NCI-H774 (cell line): ENCODE data around the gene MAP2K3.
"Not testable (repeated sequence)": the region's sequence is repeated elsewhere in the genome, so short reads cannot be mapped to it uniquely, and the experiment has no call there.

Experiments
- DNase-seq: peaks from one replicate; lab custom pipeline; 2025; lab: John Stamatoyannopoulos, UW

Gene MAP2K3

DNA sequence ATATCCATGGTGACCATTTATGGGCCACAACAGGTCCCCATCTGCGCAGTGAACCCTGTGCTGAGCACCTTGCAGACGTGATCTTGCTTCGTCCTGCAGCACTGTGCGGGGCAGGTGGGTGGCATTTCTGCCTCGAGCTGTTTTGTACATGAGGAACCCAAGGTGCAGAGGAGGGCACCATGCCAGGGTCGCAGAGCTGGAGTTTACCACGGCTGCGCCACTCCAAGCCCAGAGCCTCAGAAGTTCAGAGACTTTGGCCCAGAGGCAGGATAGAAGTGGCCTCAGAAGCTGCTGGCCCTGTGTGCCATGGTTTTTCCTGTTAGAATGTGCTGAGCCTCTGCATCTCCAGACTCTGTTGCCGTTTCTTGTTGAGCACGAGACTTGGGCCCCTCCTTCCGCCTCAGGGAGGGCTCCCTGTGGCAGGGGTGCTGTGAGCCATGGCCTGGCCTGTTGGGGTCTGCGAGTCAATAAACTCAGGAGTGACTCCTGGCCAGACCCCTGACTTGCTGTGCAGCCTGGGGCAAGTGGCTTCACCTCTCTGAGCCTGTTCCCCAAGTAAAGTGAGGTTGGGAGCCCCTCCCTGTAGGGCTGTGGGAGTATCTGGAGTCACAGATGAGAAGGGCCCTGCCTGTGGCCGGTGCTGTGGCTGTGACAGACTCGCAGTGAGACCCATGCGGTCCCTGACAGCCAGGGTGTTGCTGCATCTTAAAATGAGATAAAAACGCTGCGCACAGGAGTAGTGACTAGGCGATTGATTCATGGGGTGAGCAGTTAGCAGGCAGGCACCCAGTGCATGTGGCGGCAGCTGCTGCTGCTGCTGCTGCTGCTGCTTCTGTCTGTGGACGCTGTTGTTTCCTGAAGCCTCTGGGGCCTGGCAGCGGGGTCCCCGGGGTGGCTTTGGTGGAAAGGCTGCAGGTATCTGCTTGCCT, 11.8 kb downstream of the MAP2K3 start:
- DNase-seq: no peak

DNA sequence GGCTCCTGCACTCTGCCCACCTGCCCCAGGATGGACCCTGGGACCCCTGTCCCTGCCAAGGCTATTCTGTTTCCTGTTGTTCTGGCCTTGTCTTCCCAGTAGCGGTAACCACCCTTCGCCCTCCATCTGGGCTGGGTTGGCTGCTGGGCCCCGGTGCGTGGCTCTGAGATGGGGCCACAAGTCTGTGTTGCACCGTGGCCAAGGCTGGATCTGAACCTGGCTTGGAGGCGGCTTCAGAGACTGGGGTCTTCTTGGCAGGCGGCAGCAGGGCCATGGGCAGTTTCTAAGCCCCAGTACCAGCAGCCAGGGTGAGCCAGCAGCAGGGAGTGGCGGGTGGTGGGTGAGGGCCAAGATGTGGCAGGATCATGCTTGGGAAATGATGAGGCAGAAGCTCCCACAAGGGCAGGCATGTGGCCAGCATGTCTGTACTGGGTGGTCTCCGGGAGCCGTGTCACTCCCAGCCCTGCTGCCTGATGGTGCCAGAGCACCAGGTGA, 12.6 kb downstream of the MAP2K3 start:
- no peak for DNase-seq

DNA sequence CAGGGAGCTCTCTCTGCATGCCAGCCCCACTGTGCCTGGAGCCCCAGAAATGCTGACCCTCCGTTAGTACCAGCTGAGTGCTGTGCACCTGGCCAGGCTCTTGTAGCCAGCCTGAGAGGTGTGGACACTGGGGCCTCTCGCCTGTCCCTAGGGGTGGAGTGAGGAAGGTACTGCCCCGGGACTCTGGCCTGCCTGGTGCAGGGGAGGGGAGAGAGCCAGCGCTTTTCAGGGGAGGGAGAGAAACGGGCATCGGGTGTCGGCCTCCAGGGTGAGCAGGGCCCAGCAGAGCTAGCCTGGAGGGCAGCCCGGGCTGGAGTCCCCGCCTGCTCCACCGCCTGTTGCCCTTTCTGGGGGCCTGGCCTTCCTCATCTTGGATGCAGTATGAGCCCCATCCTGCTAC, 13.1 kb downstream of the MAP2K3 start:
- DNase-seq: no peak

DNA sequence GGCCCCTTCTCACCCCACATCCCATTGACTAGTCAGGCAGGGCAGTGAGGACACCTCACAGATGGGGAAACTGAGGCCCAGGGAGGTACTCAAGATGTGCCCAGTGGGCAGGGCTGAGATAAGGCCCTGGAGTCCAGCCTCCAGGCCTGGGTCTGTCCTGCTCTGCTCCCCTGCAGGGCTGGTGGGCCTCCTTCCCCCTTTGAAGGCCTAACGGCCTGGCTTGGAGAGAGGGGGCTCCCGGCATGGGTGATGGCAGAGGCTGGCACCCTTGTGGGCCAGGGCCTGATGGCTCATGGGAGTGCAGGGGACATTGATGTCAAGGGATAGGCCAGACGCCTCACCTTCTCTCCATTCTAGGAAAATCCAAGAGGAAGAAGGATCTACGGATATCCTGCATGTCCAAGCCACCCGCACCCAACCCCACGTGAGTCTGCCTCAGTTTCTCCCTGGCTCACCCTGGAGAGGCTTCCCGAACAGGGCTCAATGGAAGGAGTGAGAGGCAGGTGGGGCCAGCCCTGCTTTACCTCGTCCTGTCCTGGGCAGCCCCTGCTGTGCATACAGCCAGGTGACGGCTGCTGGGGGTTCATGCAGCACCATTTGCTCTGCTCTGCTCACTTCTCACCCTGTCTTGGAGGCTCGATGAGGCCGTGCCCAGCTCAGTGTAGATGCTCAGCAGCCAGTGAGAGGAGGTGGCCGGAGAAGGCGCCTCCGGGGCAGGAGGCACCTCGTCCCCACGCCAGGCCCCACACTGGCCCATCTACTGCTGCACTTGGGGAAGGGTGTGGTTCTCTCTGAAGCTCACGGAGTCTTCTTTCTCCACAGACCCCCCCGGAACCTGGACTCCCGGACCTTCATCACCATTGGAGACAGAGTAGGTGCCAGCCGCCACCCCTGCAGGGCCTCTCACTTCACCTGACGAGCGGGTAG, 13.8 kb downstream of the MAP2K3 start:
- DNase-seq: no peak

DNA sequence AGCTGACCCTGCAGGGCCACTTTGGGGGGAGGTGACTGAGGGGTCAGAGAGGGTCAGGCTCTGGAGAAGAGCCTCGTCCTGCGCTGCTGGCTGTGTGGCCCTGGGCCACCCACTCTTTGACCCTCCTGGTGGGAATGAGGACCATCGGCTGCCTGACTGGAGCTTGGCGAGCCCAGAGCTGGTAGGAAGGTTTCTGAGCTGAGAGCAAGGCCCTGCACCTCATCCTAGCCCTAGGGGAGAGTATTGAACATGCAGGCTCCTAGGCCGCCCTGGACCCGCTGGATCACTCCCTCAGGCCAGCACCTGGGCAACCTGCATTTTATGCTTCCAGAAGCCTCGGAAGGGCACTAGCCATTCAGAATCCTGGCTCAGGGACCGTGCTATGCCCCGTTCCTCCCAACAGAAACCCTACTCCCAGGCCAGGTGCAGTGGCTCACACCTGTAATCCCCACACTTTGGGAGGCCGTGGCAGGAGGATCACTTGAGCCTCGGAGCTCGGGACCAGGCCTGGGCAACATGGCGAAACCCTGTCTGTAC, 14.5 kb downstream of the MAP2K3 start:
- DNase-seq: no peak

DNA sequence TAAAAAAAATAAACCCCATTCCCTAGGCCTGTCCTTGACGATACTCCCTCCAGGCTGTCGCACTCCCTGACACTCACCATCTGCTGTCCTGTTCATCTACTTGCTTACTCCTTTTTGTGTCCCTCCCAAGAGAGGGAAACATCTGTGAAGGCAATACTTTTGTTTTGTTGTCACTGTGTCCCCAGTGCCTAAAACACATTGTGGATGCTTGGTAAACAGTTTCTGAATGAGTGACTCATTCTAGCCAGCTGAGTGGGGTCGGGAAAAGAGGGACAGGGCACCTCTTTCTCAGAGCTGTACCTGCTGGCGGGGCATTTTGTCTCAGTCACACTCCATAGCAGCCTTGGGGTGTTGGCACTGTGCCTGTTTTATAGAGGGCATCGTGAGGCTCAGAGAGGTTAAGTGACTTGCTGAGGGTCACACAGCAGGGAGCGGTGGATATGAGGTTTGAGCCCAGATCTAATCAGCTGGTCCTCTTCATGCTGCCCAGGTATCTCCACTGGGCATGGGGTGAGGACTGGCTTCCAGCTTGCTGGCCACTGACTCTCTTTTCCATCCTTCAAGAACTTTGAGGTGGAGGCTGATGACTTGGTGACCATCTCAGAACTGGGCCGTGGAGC, 15.6 kb downstream of the MAP2K3 start:
- DNase-seq: no peak

DNA sequence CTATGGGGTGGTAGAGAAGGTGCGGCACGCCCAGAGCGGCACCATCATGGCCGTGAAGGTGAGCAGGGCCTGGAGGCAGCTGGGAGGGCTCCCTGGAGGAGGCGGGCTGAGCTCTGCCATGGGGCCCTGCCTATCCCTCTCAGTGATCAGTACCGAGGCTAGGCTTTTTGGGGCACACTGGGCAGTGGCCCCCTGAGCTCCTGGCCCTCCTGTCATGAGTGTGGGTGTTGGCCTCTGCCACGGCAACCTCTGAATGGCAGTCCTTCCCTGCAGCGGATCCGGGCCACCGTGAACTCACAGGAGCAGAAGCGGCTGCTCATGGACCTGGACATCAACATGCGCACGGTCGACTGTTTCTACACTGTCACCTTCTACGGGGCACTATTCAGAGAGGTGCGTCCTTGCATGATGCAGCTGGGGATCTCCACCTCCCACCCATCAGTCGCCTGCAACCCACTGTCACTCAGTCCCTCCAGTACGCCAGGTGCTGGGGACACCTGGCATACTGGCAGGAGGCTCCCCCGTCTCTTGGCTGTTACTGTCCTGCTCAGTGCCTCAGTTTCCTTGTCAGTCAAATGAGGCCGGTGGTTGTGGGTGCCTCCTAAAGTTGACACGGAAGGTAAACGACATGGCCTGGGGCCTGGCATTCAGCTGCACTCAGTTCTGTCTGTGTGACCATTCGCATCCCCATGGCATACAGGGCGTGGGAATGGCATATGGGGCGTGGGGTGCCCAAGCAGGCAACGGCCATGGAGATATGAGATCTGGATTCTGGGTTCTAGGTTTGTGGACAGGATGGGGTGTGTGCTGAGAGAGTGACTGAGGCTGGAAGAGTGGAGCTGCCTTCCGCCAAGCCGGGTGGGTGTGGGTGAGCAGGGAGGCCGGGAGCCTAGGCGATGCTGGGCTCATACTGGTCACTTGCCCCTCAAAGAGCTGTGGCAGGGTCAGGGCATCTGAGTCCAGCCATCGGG, 16.4 kb downstream of the MAP2K3 start:
- no peak for DNase-seq

DNA sequence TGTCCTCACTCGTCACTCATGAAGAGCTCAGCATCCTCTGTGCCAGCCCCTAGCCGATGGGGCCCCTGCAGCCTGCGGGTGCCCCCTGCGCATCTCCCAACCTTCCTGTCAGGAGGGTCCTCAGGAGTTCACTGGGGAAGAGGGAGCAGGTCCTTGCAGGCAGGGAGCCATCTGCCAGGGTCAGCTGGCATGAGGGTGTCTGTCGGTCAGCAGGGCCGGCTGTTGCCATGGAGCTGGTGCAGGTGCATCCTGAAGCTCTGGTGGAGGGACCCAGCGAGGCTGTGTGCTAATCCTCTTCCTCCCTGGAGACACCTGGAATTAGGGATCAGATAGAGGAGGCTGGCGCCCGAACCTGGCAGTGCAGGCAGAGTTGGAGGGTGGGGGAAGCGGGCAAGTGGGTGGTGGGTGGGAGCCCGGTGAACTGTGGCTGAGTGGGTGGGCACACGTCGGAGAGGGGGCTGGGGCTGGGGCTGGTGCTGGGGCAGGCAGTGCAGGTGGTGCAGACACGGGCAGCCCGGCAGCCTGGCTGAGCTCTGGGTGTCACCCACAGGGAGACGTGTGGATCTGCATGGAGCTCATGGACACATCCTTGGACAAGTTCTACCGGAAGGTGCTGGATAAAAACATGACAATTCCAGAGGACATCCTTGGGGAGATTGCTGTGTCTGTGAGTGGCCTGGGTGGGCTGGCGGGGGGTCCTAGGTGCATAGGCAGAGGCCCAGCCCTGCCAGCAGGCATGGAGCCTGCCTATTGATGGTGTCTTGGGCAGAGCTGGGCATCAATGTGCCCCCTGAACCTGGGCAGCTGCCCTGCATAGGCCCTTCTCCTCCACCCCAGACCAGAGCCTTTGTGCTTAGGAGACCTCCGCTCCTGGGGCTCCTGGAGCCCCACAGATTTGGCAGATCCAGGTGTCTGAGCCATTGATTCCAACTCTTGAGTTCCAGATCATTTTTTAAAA, 17.4 kb downstream of the MAP2K3 start:
- DNase-seq: no peak

DNA sequence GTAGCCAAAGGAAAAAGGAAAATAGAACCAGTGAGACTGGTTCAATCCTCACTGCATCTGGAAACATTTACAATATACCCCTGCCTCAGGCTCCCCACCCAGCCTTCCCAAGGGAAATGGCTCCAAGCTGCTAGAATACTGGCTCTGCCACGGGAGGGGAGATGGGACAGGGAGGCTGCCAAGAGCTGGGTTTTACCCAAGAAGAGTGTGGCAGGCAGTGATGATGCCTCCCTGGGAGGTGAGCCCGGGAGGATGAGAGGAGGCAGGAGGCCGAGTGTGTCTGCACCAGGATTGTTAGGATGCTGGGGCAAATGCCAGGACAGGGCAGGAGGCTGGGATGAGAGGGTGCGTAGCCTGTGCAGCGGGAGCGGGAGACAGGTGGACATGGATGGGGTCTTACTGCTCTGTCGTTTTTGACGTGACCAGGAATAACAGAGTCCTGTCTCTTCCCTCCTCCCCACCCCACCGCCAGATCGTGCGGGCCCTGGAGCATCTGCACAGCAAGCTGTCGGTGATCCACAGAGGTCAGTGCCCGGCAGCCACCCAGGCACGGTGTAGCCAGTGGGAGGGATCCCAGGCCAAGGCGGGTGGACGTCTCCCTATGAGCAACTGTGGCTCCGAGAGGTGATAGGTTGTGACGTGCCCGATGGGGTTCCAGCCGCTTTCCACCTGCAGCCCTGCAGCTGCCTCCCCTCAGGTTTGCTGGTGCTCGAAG, 18.4 kb downstream of the MAP2K3 start:
- no peak for DNase-seq

DNA sequence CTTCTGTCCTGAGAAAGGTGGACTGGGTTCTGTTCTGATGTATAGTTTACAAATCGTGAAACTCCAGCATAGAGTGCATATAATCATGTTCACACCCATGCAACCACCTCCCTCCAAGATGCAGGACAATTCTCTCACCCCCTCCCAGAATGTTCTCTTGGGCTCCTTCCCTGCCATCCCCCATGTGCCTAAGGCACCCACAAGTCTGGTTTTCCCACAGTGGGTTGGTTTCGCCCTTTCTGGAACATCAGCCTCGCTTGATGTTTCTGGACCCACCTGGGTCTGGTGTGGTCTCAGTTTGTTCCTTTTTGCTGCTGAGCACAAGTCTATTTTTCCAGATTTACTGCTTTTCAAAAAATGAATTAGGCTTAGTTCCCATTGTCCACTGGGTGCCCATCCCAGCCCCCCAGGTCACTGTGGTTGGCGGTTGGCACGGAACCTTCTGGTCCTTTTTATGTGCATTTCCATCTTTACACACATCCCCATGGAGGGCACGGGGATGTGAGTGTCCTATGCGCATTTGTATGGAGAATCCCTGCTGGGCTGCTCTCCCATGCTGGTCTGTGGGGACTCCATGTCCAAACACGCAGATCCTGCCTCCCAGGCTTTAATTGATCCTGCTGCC, 19.0 kb downstream of the MAP2K3 start:
- no peak for DNase-seq

DNA sequence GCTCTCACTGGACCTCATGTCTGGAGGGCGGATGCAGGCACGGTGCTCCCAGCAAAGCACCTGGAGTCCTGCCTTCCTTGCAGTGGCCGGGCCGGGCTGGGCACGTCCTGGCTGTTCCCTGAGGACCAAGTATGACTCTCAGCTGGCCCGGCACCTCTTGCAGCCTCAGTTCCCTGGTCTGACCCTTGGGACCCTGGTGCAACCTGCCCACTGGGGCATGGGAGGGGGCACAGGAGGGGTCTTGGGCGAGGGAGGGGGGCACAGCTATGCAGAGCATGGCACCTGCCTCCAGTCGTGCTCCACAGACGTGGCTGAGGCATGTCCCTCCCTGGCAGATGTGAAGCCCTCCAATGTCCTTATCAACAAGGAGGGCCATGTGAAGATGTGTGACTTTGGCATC, 19.6 kb downstream of the MAP2K3 start:
- DNase-seq: no peak

DNA sequence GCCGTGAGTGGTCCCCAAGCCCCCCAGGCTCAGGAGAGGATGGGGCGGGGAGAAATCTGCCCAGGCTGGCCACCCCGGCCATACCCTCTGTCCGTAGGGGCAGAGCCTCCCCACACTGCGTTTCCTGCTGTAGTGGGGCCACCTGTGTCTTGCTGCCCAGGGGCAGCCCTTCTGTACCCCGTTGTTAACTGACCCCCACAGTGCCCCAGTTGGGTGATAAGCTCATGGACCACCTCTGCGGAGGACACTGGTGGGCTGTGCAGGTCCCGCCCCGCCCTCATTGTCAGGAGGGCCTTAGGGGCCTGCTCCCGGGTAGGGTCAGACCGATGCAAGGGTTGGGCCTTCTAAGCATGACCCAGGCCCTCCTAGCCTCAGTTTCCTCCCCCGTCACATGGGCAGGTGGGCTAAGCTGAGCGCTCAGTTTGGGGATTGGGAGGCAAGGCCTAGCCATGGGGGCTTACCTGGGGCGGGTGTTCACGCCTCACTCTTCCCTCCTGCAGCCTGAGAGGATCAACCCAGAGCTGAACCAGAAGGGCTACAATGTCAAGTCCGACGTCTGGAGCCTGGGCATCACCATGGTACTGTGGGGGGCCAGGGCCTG, 20.1 kb downstream of the MAP2K3 start:
- DNase-seq: not testable (repeated sequence)

DNA sequence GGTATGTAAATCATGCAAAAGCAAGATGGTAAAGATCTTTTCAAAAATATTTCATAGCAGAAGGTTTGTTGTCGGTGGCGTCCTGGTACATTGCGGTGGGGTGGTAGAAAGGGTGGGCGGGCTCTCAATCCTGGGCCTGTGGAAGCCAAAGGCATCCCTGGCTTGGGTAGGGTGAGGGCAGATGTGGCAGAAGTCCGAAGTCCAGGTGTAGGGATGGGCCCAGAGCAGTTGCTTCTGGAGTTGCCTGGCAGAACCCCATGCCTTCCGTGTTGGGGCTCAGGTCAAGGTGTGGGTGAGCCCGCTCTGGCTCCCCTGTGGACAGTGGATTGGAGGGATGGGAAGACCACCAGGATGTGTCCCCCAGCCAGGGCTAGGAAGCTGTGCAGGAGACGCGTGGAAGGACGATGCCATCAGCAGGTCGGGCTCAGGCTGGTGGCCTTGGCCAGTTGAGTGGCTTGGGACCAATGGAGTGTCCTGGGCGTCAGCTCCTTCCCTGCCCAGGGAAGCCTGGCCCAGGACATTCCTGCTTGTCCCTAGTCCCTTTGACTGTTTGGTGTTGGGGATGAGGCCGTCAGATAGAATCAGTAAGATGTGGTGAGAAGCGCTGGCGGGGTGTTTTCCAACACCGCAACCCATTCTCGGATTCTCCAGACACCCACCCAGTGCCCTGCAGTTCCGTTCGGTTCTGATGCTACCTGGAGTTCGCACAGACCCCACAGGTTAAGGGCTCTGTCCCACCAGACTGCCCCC, 21.1 kb downstream of the MAP2K3 start:
- DNase-seq: not testable (repeated sequence)

DNA sequence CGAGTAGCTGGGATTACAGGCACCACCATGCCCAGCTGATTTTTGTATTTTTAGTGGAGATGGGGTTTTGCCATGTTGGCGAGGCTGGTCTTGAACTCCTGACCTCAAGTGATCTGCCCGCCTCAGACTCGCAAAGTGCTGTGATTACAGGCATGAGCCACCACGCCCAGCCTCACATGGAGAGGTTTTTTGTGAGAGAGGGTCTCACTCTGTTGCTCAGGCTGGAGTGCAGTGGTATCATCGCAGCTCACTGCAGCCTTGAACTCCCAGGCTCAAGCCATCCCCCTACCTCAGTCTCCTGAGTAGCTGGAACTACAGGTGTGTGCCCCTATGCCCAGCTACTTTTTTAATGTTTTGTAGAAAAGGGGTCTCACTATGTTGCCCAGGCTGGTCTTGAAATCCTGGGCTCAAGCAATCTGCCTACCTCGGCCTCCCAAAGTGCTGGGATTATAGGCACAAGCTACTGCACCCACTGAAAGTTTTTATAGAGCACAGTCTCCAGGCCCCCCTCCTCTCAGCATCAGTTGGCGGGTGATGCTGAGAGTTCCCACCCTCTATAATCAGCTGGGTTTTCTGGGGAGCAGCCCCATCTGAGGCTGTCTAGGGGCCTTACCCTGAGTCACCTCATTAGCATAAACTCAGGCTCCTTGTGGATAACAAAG, 22.2 kb downstream of the MAP2K3 start:
- DNase-seq: not testable (repeated sequence)

DNA sequence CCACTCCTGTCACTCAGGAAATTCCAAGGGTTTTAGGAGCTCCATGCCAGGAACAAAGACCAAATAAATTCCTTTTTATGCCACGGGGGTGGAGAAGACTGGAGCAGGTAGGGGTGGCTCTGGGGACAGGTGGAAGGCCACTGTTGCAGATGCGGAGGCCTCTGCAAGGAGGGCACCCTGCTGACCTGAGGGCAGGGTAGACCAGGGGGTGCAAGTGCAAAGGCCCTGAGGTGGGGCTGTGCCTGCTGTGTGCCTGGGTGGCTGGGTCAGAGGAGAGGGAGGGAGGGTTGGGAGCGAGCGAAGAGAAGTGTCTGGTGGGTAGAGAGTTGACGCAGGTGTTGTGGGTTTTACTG, 22.7 kb downstream of the MAP2K3 start:
- not testable (repeated sequence) for DNase-seq

DNA sequence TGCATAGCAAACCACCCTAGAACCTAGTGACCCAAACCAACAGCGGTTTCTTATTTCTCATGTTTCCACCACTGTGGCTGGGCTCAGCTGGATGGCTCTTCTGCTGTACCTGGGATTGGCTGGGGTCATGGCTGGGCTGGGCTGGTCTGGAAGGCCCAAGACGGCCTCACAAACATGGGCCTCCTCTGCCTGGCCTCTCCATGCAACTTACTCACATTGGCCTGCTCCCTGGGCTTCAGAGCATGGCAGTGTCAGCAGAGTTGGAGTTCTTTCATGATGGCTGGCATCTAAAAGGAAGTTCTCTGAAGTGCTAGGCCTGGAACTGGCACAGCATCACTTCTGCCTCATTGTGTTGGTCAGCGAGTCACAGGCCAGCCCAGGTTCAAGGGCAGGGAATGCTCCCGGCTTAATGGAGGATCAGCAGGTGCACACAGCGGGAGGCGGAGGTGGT, 24.4 kb downstream of the MAP2K3 start:
- DNase-seq: not testable (repeated sequence)
